ENCODE data around the gene ACER2. TPM values are rescaled to one million over a fixed set of nuclear protein-coding genes. Genes with fewer than 3 reads are reported as not detected.

ACER2 gene
- total RNA-seq, 1 donor from 2014 or later = 3.2 TPM

- no peak for ATAC-seq
- intact Hi-C loops (cut with DNase I) = no loop called here
- DNase-seq (ENCODE audit: missing footprints) = no peak
Observed at GRCh38 chr9:19470981-19471650, 62.3 kb downstream of the ACER2 start.

- intact Hi-C loops (cut with DNase I) = no loop called here
- no peak for DNase-seq (ENCODE audit: missing footprints)
- peak; percentile 82 for ATAC-seq
Observed at GRCh38 chr9:19471737-19472648, 63.2 kb downstream of the ACER2 start.

- intact Hi-C loops (cut with DNase I) = no loop called here
- ATAC-seq (no peak), DNase-seq (ENCODE audit: missing footprints) (no peak)
Observed at GRCh38 chr9:19473605-19474004, 64.8 kb downstream of the ACER2 start.

GRCh38 chr9:19479874-19480273, 71.1 kb downstream of the ACER2 start:
- intact Hi-C loops (cut with DNase I) = no loop called here
- no peak for DNase-seq (ENCODE audit: missing footprints)
- no peak for ATAC-seq

- DNase-seq (ENCODE audit: missing footprints) (no peak), ATAC-seq (peak; percentile 40)
- intact Hi-C loops (cut with DNase I) = no loop called here
Observed at GRCh38 chr9:19480345-19480744, 71.5 kb downstream of the ACER2 start.

GRCh38 chr9:19481121-19481870, 72.5 kb downstream of the ACER2 start:
- DNase-seq (ENCODE audit: missing footprints) (no peak), ATAC-seq (peak; percentile 90)
- intact Hi-C loops (cut with DNase I) = no loop called here

GRCh38 chr9:19481971-19482404, 73.2 kb downstream of the ACER2 start:
- intact Hi-C loops (cut with DNase I) = no loop called here
- ATAC-seq = peak; percentile 46
- no peak for DNase-seq (ENCODE audit: missing footprints)

GRCh38 chr9:19484699-19485098, 75.9 kb downstream of the ACER2 start:
- intact Hi-C loops (cut with DNase I) = no loop called here
- no peak for ATAC-seq
- DNase-seq (ENCODE audit: missing footprints) = no peak

GRCh38 chr9:19485193-19485592, 76.4 kb downstream of the ACER2 start:
- no peak for DNase-seq (ENCODE audit: missing footprints)
- no peak for ATAC-seq
- intact Hi-C loops (cut with DNase I) = no loop called here

- intact Hi-C loops (cut with DNase I) = no loop called here
- ATAC-seq (no peak), DNase-seq (ENCODE audit: missing footprints) (no peak)
Observed at GRCh38 chr9:19486803-19487202, 78.0 kb downstream of the ACER2 start.

- intact Hi-C loops (cut with DNase I) = no loop called here
- DNase-seq (ENCODE audit: missing footprints) (no peak), ATAC-seq (no peak)
Observed at GRCh38 chr9:19488721-19489120, 79.9 kb downstream of the ACER2 start.

- intact Hi-C loops (cut with DNase I) = loop anchor here (10.0 kb wide), 1 partner anchor 155 kb away; no protein-coding TSS in a partner anchor
- no peak for ATAC-seq
- DNase-seq (ENCODE audit: missing footprints) = no peak
Observed at GRCh38 chr9:19490269-19490668, 81.5 kb downstream of the ACER2 start.

- ATAC-seq = no peak
- intact Hi-C loops (cut with DNase I) = loop anchor here (10.0 kb wide), 1 partner anchor 154 kb away; no protein-coding TSS in a partner anchor
- DNase-seq (ENCODE audit: missing footprints) = no peak
Observed at GRCh38 chr9:19490828-19491227, 82.0 kb downstream of the ACER2 start.

GRCh38 chr9:19492775-19493173, 84.0 kb downstream of the ACER2 start:
- ATAC-seq (no peak), DNase-seq (ENCODE audit: missing footprints) (no peak)
- intact Hi-C loops (cut with DNase I) = loop anchor here (10.0 kb wide), 1 partner anchor 152 kb away; no protein-coding TSS in a partner anchor

GRCh38 chr9:19493174-19493811, 84.5 kb downstream of the ACER2 start:
- DNase-seq (ENCODE audit: missing footprints) (peak; percentile 90), ATAC-seq (peak; percentile 91)
- intact Hi-C loops (cut with DNase I) = loop anchor here (10.0 kb wide), 1 partner anchor 152 kb away; no protein-coding TSS in a partner anchor

GRCh38 chr9:19493876-19494275, 85.1 kb downstream of the ACER2 start:
- DNase-seq (ENCODE audit: missing footprints) (no peak), ATAC-seq (peak; percentile 8)
- intact Hi-C loops (cut with DNase I) = loop anchor here (10.0 kb wide), 1 partner anchor 151 kb away; no protein-coding TSS in a partner anchor

GRCh38 chr9:19495186-19496028, 86.6 kb downstream of the ACER2 start:
- DNase-seq (ENCODE audit: missing footprints) = no peak
- intact Hi-C loops (cut with DNase I) = loop anchor here (10.0 kb wide), 1 partner anchor 149 kb away; no protein-coding TSS in a partner anchor
- ATAC-seq = no peak

All from Right ventricle myocardium inferior (tissue), 1 donor.